Urinary bladder (tissue), 4 donors: ENCODE results near the gene GLCE. TPM values are rescaled to one million over a fixed set of nuclear protein-coding genes. Genes with fewer than 3 reads are reported as not detected.
A peak's percentile ranks its signal among the peaks of the same experiment; 100 is the strongest.

Experiments
- DNase-seq: peaks from one replicate; pipeline ENCODE4 v3.0.0-alpha.2; 2015; ENCODE audit errors: extremely low spot score
- H3K27ac ChIP-seq: one replicate; pipeline ENCODE4 v1.5.1; 2013; ENCODE audit warnings: low read depth, mild to moderate bottlenecking, moderate library complexity
- H3K36me3 ChIP-seq: one replicate; pipeline ENCODE4 v1.6.1; 2013; ENCODE audit warnings: mild to moderate bottlenecking, moderate library complexity; ENCODE audit not compliant: insufficient read depth
- H3K4me1 ChIP-seq: one replicate; pipeline ENCODE4 v1.6.1; 2013; ENCODE audit warnings: mild to moderate bottlenecking, moderate library complexity; ENCODE audit not compliant: insufficient read depth
- H3K4me3 ChIP-seq: one replicate; pipeline ENCODE4 v1.5.1; 2013; ENCODE audit warnings: low read depth, low read length
- WGBS: extraction: QIAGEN DNeasy Blood & Tissue Kit; methylation state at CpG from one replicate; pipeline ENCODE4 v1.1.7; 2013; 5-methylcytosine and 5-hydroxymethylcytosine counted together
- polyA plus RNA-seq: library from polyadenylated mRNA; stranded (reverse); fragments of 200-250 nt; gene quantifications from one replicate; pipeline ENCODE4 v1.2.3, GENCODE V29; 2013
- total RNA-seq: library from RNA; depleted of rRNA; stranded (reverse); fragments of >200 nt; gene quantifications from one replicate; pipeline ENCODE4 v1.2.3, GENCODE V29; 2014
- donor health status: healthy with polysubstance abuse.
- donor health status: healthy.

The GLCE gene
- total and polyA plus RNA-seq, 2 donors, result 9.6 to 44.4 TPM

GRCh38 chr15:69175536-69175935, 15.1 kb downstream of the GLCE start:
- H3K4me3 ChIP-seq, result no peak overlapping the region
- no peaks in the 10 kb centered on the region for H3K4me1 ChIP-seq
- H3K27ac ChIP-seq, result no peak overlapping the region
- no peak for DNase-seq
- no peaks in the 10 kb centered on the region for H3K36me3 ChIP-seq

GRCh38 chr15:69181424-69181823, 21.0 kb downstream of the GLCE start:
- DNase-seq, result no peak
- Histone ChIP-seq H3K4me1 (no peaks in the 10 kb centered on the region), H3K27ac (no peak overlapping the region)

GRCh38 chr15:69185216-69185615, 24.8 kb downstream of the GLCE start:
- WGBS, result 96% methylated on average over 1 of the region's 1 CpG
- DNase-seq, result no peak
- Histone ChIP-seq H3K4me1 (no peaks in the 10 kb centered on the region), H3K27ac (no peak overlapping the region), H3K4me3 (no peak overlapping the region), H3K36me3 (no peaks in the 10 kb centered on the region)

More at GRCh38 chr15:69181424-69181823, 21.0 kb downstream of the GLCE start:
- no peak overlapping the region for H3K4me3 ChIP-seq
- no peaks in the 10 kb centered on the region for H3K36me3 ChIP-seq

- DNase-seq, result no peak
- H3K4me3 ChIP-seq, result no peak overlapping the region
- H3K4me1 ChIP-seq, result no peaks in the 10 kb centered on the region
- H3K36me3 ChIP-seq, result no peaks in the 10 kb centered on the region
- no peak overlapping the region for H3K27ac ChIP-seq
- 98% methylated on average over 3 of the region's 3 CpGs for WGBS
Measured at GRCh38 chr15:69185706-69186105, 25.3 kb downstream of the GLCE start.

DNA sequence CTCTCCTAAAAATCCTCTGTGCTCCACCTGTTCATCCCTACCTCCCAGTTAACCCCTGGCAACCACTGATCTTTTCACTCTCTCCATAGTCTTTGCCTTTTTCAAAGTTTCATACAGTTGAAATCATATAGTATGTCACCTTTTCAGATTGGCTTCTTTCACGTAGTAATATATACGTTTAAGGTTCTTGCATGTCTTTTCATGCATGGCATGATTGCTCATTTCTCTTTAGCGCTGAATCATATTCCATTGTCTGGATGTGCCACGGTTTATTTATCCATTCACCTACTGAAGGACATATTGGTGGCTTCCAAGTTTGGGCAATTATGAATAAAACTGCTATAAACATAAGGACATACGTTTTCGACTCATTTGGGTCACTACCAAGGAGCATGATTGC, 28.7 kb downstream of the GLCE start:
- 96% methylated on average over 6 of the region's 6 CpGs for WGBS
- H3K4me3 ChIP-seq, result no peak overlapping the region
- no peaks in the 10 kb centered on the region for H3K36me3 ChIP-seq
- no peak for DNase-seq
- H3K4me1 ChIP-seq, result no peaks in the 10 kb centered on the region
- no peak overlapping the region for H3K27ac ChIP-seq

GRCh38 chr15:69190091-69190490, 29.7 kb downstream of the GLCE start:
- H3K4me1 ChIP-seq, result no peaks in the 10 kb centered on the region

DNA sequence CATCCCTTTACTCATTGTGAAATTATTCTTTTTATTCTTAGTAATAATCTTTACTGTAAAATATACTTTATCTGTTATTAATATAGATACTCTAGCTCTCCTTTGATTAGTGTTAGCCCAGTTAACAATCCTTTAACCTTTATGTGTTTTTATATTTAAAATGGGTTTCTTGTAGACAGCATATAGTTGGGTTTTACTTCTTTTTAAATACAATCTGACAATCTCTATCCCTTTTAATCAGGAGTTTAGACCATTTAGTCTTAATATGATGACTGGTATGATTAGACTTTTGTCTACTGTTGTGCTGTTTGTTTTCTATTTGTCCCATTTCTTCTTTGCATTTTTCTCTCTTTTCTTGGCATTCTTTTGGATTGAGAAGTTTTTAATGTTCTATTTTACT, 30.1 kb downstream of the GLCE start:
- no peaks in the 10 kb centered on the region for H3K4me1 ChIP-seq
- no peak overlapping the region for H3K4me3 ChIP-seq
- no peak overlapping the region for H3K27ac ChIP-seq
- no peak for DNase-seq
- no peaks in the 10 kb centered on the region for H3K36me3 ChIP-seq

More at GRCh38 chr15:69190091-69190490, 29.7 kb downstream of the GLCE start:
- DNase-seq, result no peak
- no peak overlapping the region for H3K4me3 ChIP-seq
- H3K36me3 ChIP-seq, result no peaks in the 10 kb centered on the region
- no peak overlapping the region for H3K27ac ChIP-seq

GRCh38 chr15:69194025-69194827, 33.8 kb downstream of the GLCE start:
- no peaks in the 10 kb centered on the region for H3K4me1 ChIP-seq
- 33% methylated on average over 2 of the region's 2 CpGs for WGBS
- H3K36me3 ChIP-seq, result no peaks in the 10 kb centered on the region
- no peak for DNase-seq
- peak overlapping the region; percentile 38 for H3K27ac ChIP-seq
- H3K4me3 ChIP-seq, result no peak overlapping the region

GRCh38 chr15:69194854-69195253, 34.4 kb downstream of the GLCE start:
- Histone ChIP-seq H3K4me1 (no peaks in the 10 kb centered on the region), H3K36me3 (no peaks in the 10 kb centered on the region), H3K27ac (no peak overlapping the region), H3K4me3 (no peak overlapping the region)
- DNase-seq, result no peak
- WGBS, result 25% methylated on average over 1 of the region's 1 CpG

GRCh38 chr15:69200832-69201745, 40.7 kb downstream of the GLCE start:
- WGBS, result 82% methylated on average over 1 of the region's 1 CpG
- H3K27ac ChIP-seq, result no peak overlapping the region
- no peak for DNase-seq
- no peaks in the 10 kb centered on the region for H3K4me1 ChIP-seq
- H3K36me3 ChIP-seq, result no peaks in the 10 kb centered on the region
- H3K4me3 ChIP-seq, result no peak overlapping the region

DNA sequence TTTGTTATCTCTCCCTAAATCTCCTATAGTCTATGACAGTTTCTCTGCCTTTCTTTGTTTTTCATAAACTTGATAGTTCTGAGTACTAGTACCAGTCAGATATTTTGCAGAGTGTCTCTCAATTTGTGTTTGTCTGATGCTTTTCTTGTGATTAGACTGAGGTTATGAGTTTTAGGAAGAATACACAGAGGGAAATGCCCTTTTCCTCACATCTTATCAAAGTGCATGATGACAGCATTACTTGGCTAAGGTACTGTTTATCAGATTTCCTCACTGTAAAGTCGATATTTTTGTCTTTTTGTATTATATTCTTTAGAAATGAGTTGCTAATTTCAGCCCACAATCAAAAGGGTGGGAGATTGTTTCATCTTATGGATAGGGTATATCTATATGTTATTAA, 45.6 kb downstream of the GLCE start:
- DNase-seq, result no peak
- Histone ChIP-seq H3K4me3 (no peak overlapping the region), H3K27ac (no peak overlapping the region), H3K4me1 (no peaks in the 10 kb centered on the region), H3K36me3 (no peaks in the 10 kb centered on the region)
- 43% methylated on average over 1 of the region's 1 CpG for WGBS

DNA sequence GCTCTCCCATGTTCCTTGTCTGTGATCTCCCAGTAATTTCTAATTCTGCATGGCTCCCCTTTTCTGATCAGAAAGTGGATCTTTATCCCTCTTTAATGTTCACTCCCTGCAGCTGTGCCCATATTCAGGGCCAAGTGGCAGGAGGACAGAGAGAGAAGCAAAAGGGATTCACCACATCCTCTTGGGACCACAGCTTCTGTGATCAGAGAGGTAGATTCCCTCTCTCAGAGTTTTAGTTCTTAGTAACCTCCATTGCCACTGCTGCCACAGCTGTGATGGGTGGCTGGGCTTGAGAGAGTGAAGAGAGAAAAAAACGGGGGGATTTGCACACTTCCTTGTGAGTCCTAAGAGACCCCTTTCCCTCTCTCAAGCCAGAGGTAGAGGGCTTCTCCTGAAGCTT, 49.2 kb downstream of the GLCE start:
- Histone ChIP-seq H3K4me1 (no peaks in the 10 kb centered on the region), H3K36me3 (no peaks in the 10 kb centered on the region), H3K27ac (no peak overlapping the region), H3K4me3 (no peak overlapping the region)
- DNase-seq, result no peak
- 76% methylated on average over 1 of the region's 1 CpG for WGBS

DNA sequence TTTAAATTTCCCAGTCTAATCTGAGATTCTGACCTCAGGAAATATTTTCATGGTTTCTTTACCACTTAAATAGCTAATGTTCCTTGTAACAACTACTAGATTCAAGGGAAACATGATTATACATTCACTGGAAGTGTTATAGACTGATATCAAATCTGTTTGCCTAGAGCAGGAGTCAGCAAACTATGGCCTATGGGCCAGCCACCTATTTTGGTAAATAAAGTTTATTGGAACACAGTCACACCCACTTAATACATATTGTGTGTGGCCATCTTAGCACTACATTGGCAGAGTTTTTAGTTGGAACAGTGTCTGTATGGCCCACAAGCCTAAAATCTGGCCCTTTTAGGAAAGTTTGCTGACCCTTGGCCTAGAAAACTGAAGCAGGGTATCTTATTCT, 50.1 kb downstream of the GLCE start:
- Histone ChIP-seq H3K36me3 (no peaks in the 10 kb centered on the region), H3K4me3 (no peak overlapping the region), H3K4me1 (no peaks in the 10 kb centered on the region), H3K27ac (no peak overlapping the region)
- no peak for DNase-seq

DNA sequence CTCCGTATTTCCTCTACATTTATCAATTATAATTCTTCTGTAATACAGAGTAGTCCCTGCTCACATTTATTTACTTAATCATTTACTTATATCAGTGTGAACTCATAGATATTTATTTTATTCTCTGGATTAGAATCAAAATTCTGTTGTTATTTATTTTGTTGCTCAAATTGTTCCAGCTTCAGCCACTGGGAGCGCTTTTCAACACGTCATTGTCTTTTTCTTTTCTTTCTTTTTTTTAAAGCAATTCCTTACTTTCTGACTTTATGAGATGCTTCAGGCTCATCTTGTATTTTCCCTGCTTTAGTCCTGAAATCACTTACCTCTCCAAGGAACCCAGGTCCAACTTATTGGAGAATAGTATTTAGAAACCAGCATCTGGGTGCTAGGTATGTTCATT, 53.4 kb downstream of the GLCE start:
- no peak for DNase-seq
- H3K4me1 ChIP-seq, result no peaks in the 10 kb centered on the region
- WGBS, result 79% methylated on average over 3 of the region's 3 CpGs
- no peaks in the 10 kb centered on the region for H3K36me3 ChIP-seq
- no peak overlapping the region for H3K27ac ChIP-seq
- no peak overlapping the region for H3K4me3 ChIP-seq
